HG03108 (cell line): Measurements from ENCODE around the gene APOBEC3F.
"Not testable (repeated sequence)": the region's sequence is repeated elsewhere in the genome, so short reads cannot be mapped to it uniquely, and the experiment has no call there.

Experiments used
- ATAC-seq: cut with Tn5 transposase; IDR thresholded peaks from one replicate; pipeline ENCODE4 v1.9.1; 2021; ENCODE audit warnings: moderate library complexity; ENCODE audit not compliant: unreplicated experiment

APOBEC3F gene

GRCh38 chr22:39026509-39027150 lies 14.0 kb upstream of the APOBEC3F start:
- no peak for ATAC-seq

DNA sequence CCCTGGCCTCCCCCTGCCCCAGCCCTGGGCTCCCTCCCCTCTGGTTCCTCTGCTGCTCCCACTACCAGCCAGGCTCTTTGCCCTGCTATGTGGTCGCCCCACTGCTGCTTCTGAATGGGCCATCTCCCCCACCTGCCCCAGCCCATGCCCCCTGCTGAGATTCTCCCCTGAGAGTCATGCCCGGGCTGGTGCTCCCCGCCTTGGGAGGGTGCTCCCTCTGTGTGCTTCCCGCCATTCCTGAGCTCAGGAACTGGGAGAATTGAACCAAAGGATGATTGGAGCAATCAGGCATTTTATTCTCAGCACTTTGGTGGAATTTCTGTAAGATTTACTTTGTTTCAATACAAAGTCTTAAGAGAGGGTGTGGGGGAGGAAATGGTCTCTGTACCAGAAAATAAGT lies 12.9 kb upstream of the APOBEC3F start:
- ATAC-seq: no peak

DNA sequence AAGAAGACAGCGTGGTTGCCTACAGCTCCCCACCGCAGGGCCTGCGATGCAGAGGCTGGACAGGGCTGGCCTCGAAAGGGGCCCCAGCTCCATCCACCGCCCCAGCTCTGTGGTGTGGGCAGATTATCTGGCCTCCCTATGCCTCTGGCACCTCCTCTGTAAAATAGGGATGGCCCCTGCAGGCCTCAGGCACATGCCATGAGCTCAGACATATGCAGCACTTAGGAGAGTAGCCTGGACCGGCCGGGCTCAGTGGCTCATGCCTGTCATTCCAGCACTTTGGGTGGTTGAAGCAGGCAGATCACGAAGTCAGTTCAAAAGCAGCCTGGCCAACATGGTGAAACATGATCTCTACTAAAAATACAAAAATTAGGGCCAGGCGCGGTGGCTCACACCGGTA lies 12.4 kb upstream of the APOBEC3F start:
- ATAC-seq: no peak

- ATAC-seq: no peak
Measured at GRCh38 chr22:39029227-39029626, 11.4 kb upstream of the APOBEC3F start.

GRCh38 chr22:39030705-39031104 lies 10.0 kb upstream of the APOBEC3F start:
- ATAC-seq: no peak

GRCh38 chr22:39031434-39032295 lies 9.0 kb upstream of the APOBEC3F start:
- not testable (repeated sequence) for ATAC-seq

DNA sequence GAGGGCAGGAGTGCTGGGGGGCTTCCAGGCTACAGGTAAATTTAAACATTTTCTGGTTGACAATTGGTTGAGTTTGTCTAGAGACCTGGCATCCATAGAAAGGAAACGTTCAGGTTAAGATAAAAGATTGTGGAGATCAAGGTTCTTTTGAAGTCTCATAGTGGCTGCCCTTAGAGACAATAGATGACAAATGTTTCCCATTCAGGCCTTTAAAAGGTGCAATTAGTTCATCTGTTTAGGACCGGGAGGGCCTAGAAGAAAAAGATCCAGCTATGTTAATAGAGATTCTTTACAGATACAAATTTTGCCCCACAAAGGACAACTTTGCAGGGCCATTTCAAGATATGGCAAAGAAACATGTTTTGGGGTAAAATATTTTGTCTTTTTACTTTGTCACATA lies 3.6 kb upstream of the APOBEC3F start:
- ATAC-seq: not testable (repeated sequence)

DNA sequence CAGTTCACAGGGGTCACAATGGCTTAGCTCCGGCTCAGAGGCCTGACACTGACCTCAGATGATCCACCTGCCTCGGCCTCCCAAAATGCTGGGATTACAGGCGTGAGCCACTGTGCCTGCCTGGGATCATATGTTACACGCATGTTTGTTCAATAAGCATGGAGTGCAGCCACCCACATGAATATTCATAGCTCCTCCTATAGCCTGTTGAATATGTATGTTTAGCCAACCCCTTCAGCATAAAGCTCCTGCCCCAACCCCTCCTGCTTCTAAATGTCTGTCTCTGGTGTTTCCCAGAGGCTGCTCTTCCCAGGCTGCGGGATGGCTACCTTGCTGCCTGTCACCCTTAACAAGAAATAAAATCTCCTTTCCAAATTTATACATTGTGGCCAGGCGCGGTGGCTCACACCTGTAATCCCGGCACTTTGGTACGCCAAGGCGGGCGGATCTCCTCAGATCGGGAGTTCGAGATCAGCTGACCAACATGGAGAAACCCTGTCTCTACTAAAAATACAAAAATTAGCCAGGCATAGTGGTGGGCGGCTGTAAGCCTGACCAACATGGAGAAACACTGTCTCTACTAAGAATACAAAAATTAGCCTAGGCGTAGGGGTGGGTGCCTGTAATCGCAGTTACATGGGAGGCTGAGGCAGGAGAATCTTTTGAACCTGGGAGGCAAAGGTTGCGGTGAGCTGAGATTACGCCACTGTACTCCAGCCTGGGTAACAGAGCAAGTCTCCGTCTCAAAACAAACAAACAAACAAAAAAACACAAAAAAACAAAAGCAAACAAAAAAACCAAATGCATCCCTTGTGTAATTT lies 1.1 kb upstream of the APOBEC3F start:
- no peak for ATAC-seq

- not testable (repeated sequence) for ATAC-seq
Measured at GRCh38 chr22:39040155-39040537, 518 bp upstream of the APOBEC3F start.

DNA sequence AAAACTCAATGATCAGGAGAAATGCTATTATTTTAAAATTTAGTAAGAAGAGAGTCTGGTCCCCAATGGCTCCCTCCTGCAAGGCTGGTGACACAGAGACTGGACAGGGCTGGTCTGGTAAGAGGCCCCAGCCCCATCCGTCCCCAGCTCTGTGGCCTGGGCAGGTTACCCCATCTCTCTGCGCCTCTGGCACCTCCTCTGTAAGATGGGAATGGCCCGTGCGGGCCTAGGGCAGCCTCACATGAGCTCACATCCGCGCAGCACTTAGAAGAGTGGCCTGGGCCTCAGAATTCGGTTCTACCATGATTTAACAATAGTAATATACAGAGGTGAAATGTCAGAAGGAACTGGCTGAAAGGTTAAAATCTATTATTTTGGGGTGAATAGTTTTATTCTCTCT lies 1.2 kb downstream of the APOBEC3F start:
- no peak for ATAC-seq

DNA sequence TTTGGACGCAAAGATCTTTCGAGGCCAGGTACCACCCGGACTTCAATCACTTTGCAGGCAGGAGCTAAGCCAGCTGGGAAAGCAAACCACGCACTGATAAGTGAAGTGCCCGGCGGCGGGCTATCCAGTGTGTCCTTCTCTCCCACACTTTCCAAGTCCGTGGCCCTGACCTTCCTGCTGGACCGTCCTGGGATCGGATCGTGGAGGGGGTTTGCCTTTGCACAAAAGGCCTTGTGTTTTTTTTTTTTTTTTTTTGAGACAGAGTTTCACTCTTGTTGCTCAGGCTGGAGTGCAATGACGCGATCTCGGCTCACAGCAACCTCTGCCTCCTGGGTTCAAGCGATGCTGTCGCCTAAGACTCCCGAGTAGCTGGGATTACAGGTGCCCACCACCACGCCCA lies 2.4 kb downstream of the APOBEC3F start:
- not testable (repeated sequence) for ATAC-seq

- ATAC-seq: not testable (repeated sequence)
Measured at GRCh38 chr22:39045136-39045535, 4.5 kb downstream of the APOBEC3F start.

GRCh38 chr22:39049486-39049885 lies 8.8 kb downstream of the APOBEC3F start:
- not testable (repeated sequence) for ATAC-seq

- not testable (repeated sequence) for ATAC-seq
Measured at GRCh38 chr22:39051844-39052495, 11.3 kb downstream of the APOBEC3F start.

- no peak for ATAC-seq
Measured at GRCh38 chr22:39055658-39056057, 15.0 kb downstream of the APOBEC3F start.

GRCh38 chr22:39061290-39061689 lies 20.6 kb downstream of the APOBEC3F start:
- ATAC-seq: not testable (repeated sequence)

DNA sequence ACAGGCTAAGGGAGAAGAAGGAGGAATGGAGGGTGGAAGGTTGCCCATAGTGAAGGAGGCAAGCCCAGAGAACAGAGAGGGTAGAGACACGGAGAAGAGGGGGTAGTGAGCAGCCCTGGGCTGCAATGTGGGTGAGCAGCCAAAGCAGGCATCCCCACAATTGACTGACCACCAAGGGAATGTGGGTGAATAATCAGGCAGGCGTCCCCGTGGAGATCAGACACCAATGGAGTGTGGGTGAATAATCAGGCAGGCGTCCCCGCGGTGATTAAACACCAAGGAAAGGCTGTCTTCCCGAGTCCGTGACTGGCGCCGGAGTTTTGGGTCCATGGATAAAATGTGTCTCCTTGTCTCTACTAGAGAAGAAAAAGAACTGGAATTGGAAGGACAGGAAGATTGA lies 21.3 kb downstream of the APOBEC3F start:
- not testable (repeated sequence) for ATAC-seq

DNA sequence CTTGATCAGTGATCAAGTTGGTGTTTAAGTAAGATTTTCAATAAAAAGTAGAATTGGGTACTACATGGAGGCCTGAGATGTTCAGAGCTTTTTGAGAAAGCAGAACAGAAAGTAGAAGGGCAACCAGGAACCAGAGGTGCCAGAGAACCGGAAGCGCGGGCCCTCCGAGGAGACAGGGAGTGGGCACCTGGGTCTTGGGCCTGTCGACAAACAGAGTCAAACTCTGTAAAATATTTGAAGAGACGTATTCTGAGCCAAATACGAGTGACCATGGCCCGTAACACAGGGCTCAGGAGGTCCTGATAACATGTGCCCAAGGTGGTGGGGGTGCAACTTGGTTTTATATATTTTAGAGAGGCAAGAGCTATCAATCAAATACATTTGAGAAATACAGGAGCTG lies 23.2 kb downstream of the APOBEC3F start:
- not testable (repeated sequence) for ATAC-seq

- ATAC-seq: not testable (repeated sequence)
Measured at GRCh38 chr22:39066442-39067276, 26.0 kb downstream of the APOBEC3F start.
